GM12878 (cell line): Measurements from ENCODE around the gene BPIFB3. TPM values are rescaled to one million over a fixed set of nuclear protein-coding genes. Genes with fewer than 3 reads are reported as not detected.

Experiments
- ATAC-seq: fragments of 200-7000 bp; cut with Tn5 transposase; 3 replicates; pipeline ENCODE4 v1.9.1; 2020; ENCODE audit warnings: mild to moderate bottlenecking, moderate library complexity
- BruUV-seq: library from RNA; stranded (reverse); fragments of 400-500 nt; replicated peaks from 2 replicates; lab custom pipeline; 2021; lab: Mats Ljungman, UMichigan
- CTCF ChIA-PET: fragments of 300-600 bp; sonication (Branson Sonifier 250); formaldehyde crosslinking; extraction: SDS; loops from one replicate; lab custom pipeline; 2021; ENCODE audit warnings: inconsistent platforms; lab: Yijun Ruan, JAX
- POLR2A ChIA-PET: fragments of 350-600 bp; formaldehyde crosslinking; extraction: SDS; loops from one replicate; lab custom pipeline; 2021; ENCODE audit warnings: inconsistent platforms; lab: Charles Lee
- RAD21 ChIA-PET: fragments of 300-600 bp; sonication (Branson Sonifier 250); formaldehyde crosslinking; loops from one replicate; lab custom pipeline; 2023; ENCODE audit warnings: antibody characterized with exemption; ENCODE audit not compliant: unreplicated experiment; lab: Charles Lee
- SMC1A ChIA-PET: fragments of 300-600 bp; sonication (Branson Sonifier 250); formaldehyde crosslinking; loops from one replicate; lab custom pipeline; 2023; ENCODE audit not compliant: unreplicated experiment, uncharacterized antibody; lab: Charles Lee
- DNase-seq: peaks from one replicate; pipeline ENCODE4 v3.0.0-alpha.2; 2011; ENCODE audit warnings: low read depth, low spot score
- FAIRE-seq: peaks from 3 replicates; lab custom pipeline; 2011; peaks lifted over from hg19 to GRCh38; lab: Jason Lieb, UNC
- H2AFZ ChIP-seq: 2 replicates; pipeline ENCODE4 v1.6.0; 2011; ENCODE audit warnings: low read depth, low read length, control low read depth; ENCODE audit not compliant: control insufficient read depth
- H3K27ac ChIP-seq: 2 replicates; pipeline ENCODE4 v1.5.1; 2011; ENCODE audit warnings: control low read depth; ENCODE audit not compliant: control insufficient read depth, insufficient read depth
- H3K27me3 ChIP-seq, 2 experiments: replicated peaks in 1 of 2; 2 replicates each; pipeline versions ENCODE4 v1.6.0 to v1.6.1; 2011; ENCODE audit warnings: low read length in 1 of 2; ENCODE audit not compliant: control insufficient read depth in 2 of 2, insufficient read depth in 2 of 2
- H3K36me3 ChIP-seq, 2 experiments: 2 replicates each; pipeline ENCODE4 v1.5.1; 2011; ENCODE audit warnings: low read length in 1 of 2; ENCODE audit not compliant: control insufficient read depth in 2 of 2, insufficient read depth in 2 of 2
- H3K4me1 ChIP-seq: 2 replicates; pipeline ENCODE4 v1.6.1; 2011; ENCODE audit warnings: mild to moderate bottlenecking, low read length, moderate library complexity, mixed read lengths; ENCODE audit not compliant: control insufficient read depth, insufficient read depth
- H3K4me2 ChIP-seq: 2 replicates; pipeline ENCODE4 v1.6.0; 2011; ENCODE audit warnings: control low read depth; ENCODE audit not compliant: control insufficient read depth, insufficient read depth
- H3K4me3 ChIP-seq: fragments of 200-600 bp; sonication (generic); 2 replicates; pipeline ENCODE4 v1.5.1; 2016
- H3K79me2 ChIP-seq: 2 replicates; pipeline ENCODE4 v1.6.0; 2011; ENCODE audit warnings: low read length; ENCODE audit not compliant: control insufficient read depth, insufficient read depth
- H3K9ac ChIP-seq: 2 replicates; pipeline ENCODE4 v1.8.0; 2011; ENCODE audit warnings: low read length, control low read depth, mixed read lengths; ENCODE audit not compliant: control insufficient read depth, insufficient read depth
- H3K9me3 ChIP-seq: replicated peaks from 3 replicates; pipeline ENCODE4 v1.5.1; 2011; ENCODE audit warnings: mild to moderate bottlenecking, low read length; ENCODE audit not compliant: control insufficient read depth, insufficient read depth
- H4K20me1 ChIP-seq: 2 replicates; pipeline ENCODE4 v1.6.0; 2011; ENCODE audit not compliant: control insufficient read depth, insufficient read depth
- BCL11A ChIP-seq: IDR thresholded peaks from 2 replicates; pipeline ENCODE4 v1.6.1; 2011; ENCODE audit warnings: low read depth, low read length
- BMI1 ChIP-seq: fragments of 450-650 bp; IDR thresholded peaks from 2 replicates; pipeline ENCODE4 v1.6.1; 2016; ENCODE audit warnings: mild to moderate bottlenecking, moderate library complexity, borderline replicate concordance
- CHD1 ChIP-seq: IDR thresholded peaks from 2 replicates; pipeline ENCODE4 v1.6.1; 2012; ENCODE audit warnings: low read depth, low read length, improper control_type of control experiment
- CREM ChIP-seq: IDR thresholded peaks from 2 replicates; pipeline ENCODE4 v1.6.1; 2014; ENCODE audit warnings: antibody characterized with exemption, low read depth
- EP300 ChIP-seq, 2 experiments: fragments of 150-350 bp in 1 of 2; IDR thresholded peaks; 2 replicates each; pipeline ENCODE4 v1.6.1; 2011 to 2012; ENCODE audit warnings: low read depth in 2 of 2, low read length in 2 of 2, borderline replicate concordance in 1 of 2, improper control_type of control experiment in 1 of 2, inconsistent platforms in 1 of 2; ENCODE audit not compliant: control insufficient read depth in 1 of 2
- NFXL1 ChIP-seq: fragments of 450-650 bp; IDR thresholded peaks from 2 replicates; pipeline ENCODE4 v1.6.1; 2017; ENCODE audit warnings: antibody characterized with exemption, mild to moderate bottlenecking, borderline replicate concordance
- NFYB ChIP-seq: IDR thresholded peaks from 2 replicates; pipeline ENCODE4 v1.6.1; 2011; ENCODE audit warnings: low read depth, mild to moderate bottlenecking, low read length, improper control_type of control experiment, moderate library complexity; ENCODE audit not compliant: insufficient read depth
- NR2C1 ChIP-seq: fragments of 450-650 bp; IDR thresholded peaks from 2 replicates; pipeline ENCODE4 v1.6.1; 2017; ENCODE audit warnings: antibody characterized with exemption, mild to moderate bottlenecking, moderate library complexity
- WGBS: methylation state at CpG from one replicate; pipeline ENCODE4 v1.1.6; 2016; ENCODE audit warnings: low lambda C conversion rate; ENCODE audit not compliant: insufficient replicate concordance, insufficient coverage; ENCODE audit errors: missing lambda C conversion rate; 5-methylcytosine and 5-hydroxymethylcytosine counted together
- in situ Hi-C: fragments of 300-500 bp; cut with MboI; formaldehyde crosslinking; loops from 9 replicates; pipeline ENCODE4 v1.14.3; 2018; ENCODE audit warnings: mixed read lengths
- intact Hi-C: fragments of 100-400 bp; cut with micrococcal nuclease; formaldehyde crosslinking; loops from one replicate; pipeline ENCODE4 v1.14.2; 2022; ENCODE audit not compliant: unreplicated experiment
- polyA plus RNA-seq, 11 experiments: library from polyadenylated mRNA; depleted of rRNA in 4 of 11; unstranded in 6 of 11; stranded (reverse) in 5 of 11; fragments of >200 nt; fragmentation: Nextera tagmentation in 4 of 11; fragmentation: Illumina TruSeq in 1 of 11; extraction: Ambion mirVana in 4 of 11; extraction: Trizol in 1 of 11; gene quantifications; 1 replicate in 1 of 11; 2 replicates in 10 of 11; pipeline versions ENCODE4 v1.2.1 to v1.2.3, GENCODE V29; 2011 to 2016; ENCODE audit warnings: inconsistent platforms in 2 of 11, missing spikeins in 2 of 11, low read depth in 1 of 11
- total RNA-seq, 4 experiments: library from RNA; depleted of rRNA in 3 of 4; stranded (reverse); fragments of >200 nt in 3 of 4; fragmentation: Illumina TruSeq in 1 of 4; extraction: Trizol in 1 of 4; gene quantifications; 2 replicates each; pipeline versions ENCODE4 v1.2.1 to v1.2.3, GENCODE V29; 2013 to 2021
- TF ChIP-seq, protein P1 (sequence below): IDR thresholded peaks from 2 replicates; pipeline ENCODE4 v1.6.1; 2011; ENCODE audit warnings: borderline replicate concordance, low read depth, mild to moderate bottlenecking, moderate library complexity, mixed read lengths, low read length; ENCODE audit not compliant: insufficient read depth; ENCODE audit errors: extremely low read length
- TF ChIP-seq, protein P2 (sequence below): fragments of 450-650 bp; IDR thresholded peaks from 2 replicates; pipeline ENCODE4 v1.6.1; 2017; ENCODE audit warnings: antibody characterized with exemption, mild to moderate bottlenecking, moderate library complexity

BPIFB3 gene
- total and polyA plus RNA-seq, 10 of the 15 experiments (the other 5 are each of a cell fraction or from before 2014, with no cell fraction given) = not detected

DNA sequence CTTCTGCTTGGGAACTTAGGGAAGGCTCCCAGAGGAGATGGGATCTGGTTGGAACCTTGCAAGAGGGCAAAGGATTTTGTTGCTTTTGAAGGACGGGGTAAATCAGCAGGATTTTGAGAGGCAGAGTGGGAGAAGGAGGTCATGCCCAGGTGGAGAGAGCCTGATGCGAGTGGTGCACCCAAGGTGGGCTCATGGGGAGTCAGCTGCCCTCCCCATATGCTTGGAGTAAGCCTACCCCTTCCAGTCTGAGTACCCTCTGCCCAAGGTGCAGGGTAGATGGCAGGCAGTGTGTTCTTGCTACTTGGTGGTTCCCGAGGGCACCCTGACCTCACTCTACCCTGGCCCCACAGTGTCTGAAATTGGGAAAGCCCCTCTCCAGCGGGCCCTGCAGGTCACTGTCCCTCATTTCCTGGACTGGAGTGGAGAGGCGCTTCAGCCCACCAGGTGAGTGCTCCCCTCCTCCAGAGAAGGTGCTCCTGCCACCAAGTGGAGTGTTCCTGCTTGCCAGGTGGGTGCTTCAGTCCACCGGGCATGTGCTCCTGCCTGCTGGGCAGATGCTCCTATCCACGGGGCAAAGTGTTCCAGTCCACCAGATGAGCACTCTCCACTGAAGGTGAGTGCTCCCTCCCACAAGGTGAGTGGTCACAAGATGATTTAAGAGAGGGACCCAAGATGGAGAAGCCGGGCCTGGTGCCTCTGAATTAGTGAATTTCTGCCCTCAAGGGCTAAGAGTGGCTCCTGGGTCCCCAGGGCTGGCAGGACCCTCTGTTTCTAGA is 42.8 kb upstream of the BPIFB3 start:
- H3K4me1 ChIP-seq = no peaks in the 10 kb centered on the region
- no TSS peak for BruUV-seq
- WGBS = 30% methylated on average over 8 of the region's 8 CpGs
- CTCF ChIA-PET = no interaction called here
- no peaks in the 10 kb centered on the region; a peak in 2 of 4 replicates for H3K27me3 ChIP-seq
- no peak overlapping the region for H2AFZ ChIP-seq
- in situ Hi-C loops = no loop called here
- no peak for ATAC-seq
- SMC1A ChIA-PET = no interaction called here
- H4K20me1 ChIP-seq = no peaks in the 10 kb centered on the region
- TF ChIP-seq NFXL1 = 0 out of 2 replicates have a peak, but pooled peaks have one; percentile 60
- TF ChIP-seq, protein P1, sequence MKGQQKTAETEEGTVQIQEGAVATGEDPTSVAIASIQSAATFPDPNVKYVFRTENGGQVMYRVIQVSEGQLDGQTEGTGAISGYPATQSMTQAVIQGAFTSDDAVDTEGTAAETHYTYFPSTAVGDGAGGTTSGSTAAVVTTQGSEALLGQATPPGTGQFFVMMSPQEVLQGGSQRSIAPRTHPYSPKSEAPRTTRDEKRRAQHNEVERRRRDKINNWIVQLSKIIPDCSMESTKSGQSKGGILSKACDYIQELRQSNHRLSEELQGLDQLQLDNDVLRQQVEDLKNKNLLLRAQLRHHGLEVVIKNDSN = no peak
- TF ChIP-seq, all 136 proteins: peak for 1
- Histone ChIP-seq H3K9ac (no peak overlapping the region), H3K4me2 (no peak overlapping the region), H3K36me3 (no peaks in the 10 kb centered on the region), H3K79me2 (no peaks in the 10 kb centered on the region), H3K27ac (no peak overlapping the region), H3K9me3 (no peaks in the 10 kb centered on the region), H3K4me3 (no peak overlapping the region)
- POLR2A ChIA-PET = no interaction called here
- intact Hi-C loops = no loop called here
- RAD21 ChIA-PET = no interaction called here
- FAIRE-seq = no peak
- no peak for DNase-seq

DNA sequence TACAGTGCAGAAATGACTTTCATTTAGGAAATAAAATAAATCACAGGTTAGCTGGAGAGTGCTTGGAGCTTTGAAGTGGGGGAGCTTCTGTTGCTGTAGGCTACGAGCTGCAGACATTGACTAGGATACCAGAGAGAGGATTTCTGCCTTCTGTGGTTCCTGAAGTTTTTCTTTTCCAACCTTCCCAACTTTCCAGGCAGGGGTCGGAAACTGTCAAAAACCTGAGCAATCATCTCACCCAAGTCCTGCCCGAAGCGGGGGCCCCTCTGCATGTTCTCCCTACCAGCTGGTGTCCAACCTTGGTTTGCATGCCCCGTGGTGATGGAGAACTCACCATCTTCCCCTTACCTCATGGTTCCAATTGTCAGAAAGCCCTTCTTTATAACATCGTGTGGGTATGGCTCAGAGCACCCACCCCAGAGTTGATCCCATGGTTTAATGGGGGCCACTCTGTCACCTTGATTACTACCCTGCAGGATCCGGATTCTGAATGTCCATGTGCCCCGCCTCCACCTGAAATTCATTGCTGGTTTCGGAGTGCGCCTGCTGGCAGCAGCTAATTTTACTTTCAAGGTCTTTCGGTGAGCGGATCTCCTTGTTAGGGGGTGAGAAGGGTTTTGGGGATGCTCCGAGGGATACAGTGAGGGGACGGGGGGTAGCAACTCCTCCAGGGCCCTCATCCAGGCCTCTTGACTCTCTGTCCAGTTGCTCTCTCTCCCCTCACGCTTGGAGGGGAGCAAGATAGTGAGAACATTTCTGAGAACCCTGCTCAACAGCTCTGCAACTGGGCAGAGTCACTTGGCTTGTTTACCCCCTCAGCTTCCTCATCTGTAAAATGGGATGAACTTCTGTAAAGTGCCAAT is 41.1 kb upstream of the BPIFB3 start:
- FAIRE-seq (no peak), DNase-seq (no peak)
- TF ChIP-seq NR2C1 = no peak
- TF ChIP-seq, protein P2, sequence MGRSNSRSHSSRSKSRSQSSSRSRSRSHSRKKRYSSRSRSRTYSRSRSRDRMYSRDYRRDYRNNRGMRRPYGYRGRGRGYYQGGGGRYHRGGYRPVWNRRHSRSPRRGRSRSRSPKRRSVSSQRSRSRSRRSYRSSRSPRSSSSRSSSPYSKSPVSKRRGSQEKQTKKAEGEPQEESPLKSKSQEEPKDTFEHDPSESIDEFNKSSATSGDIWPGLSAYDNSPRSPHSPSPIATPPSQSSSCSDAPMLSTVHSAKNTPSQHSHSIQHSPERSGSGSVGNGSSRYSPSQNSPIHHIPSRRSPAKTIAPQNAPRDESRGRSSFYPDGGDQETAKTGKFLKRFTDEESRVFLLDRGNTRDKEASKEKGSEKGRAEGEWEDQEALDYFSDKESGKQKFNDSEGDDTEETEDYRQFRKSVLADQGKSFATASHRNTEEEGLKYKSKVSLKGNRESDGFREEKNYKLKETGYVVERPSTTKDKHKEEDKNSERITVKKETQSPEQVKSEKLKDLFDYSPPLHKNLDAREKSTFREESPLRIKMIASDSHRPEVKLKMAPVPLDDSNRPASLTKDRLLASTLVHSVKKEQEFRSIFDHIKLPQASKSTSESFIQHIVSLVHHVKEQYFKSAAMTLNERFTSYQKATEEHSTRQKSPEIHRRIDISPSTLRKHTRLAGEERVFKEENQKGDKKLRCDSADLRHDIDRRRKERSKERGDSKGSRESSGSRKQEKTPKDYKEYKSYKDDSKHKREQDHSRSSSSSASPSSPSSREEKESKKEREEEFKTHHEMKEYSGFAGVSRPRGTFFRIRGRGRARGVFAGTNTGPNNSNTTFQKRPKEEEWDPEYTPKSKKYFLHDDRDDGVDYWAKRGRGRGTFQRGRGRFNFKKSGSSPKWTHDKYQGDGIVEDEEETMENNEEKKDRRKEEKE = no peak
- TF ChIP-seq BMI1 = no peak
- TF ChIP-seq CHD1 = no peak
- TF ChIP-seq BCL11A = no peak
- TF ChIP-seq EP300 (IDR thresholded peaks at IDR 0.05; ENCODE audit: borderline replicate concordance in 1 of 2, control insufficient read depth in 1 of 2, low read depth in 2 of 2, low read length in 2 of 2) = no peak
- TF ChIP-seq CREM = no peak
- TF ChIP-seq NFYB = no peak
- TF ChIP-seq, all 136 proteins: peak for 0
- H3K4me2 ChIP-seq = no peak overlapping the region
- no peaks in the 10 kb centered on the region for H3K36me3 ChIP-seq
- CTCF ChIA-PET = interaction anchor here (1.1 kb wide), 1 partner anchor 13 kb away, joined by 3 read pairs; no protein-coding TSS in a partner anchor
- no TSS peak for BruUV-seq
- H2AFZ ChIP-seq = no peak overlapping the region
- RAD21 ChIA-PET = no interaction called here
- H3K27ac ChIP-seq = no peak overlapping the region
- H3K9ac ChIP-seq = no peak overlapping the region
- H3K27me3 ChIP-seq = peaks cover 0 to 1% of the 10 kb centered on the region in 2 experiments; a peak in 3 of 4 replicates
- no peaks in the 10 kb centered on the region for H3K79me2 ChIP-seq
- no peak for ATAC-seq
- H3K9me3 ChIP-seq = no peaks in the 10 kb centered on the region
- 49% methylated on average over 15 of the region's 15 CpGs for WGBS
- no peaks in the 10 kb centered on the region for H3K4me1 ChIP-seq
- no peak overlapping the region for H3K4me3 ChIP-seq
- POLR2A ChIA-PET = no interaction called here
- SMC1A ChIA-PET = no interaction called here
- in situ Hi-C loops = no loop called here
- intact Hi-C loops = no loop called here
- H4K20me1 ChIP-seq = no peaks in the 10 kb centered on the region
